Skin of body (tissue), 1 donor: Measurements from ENCODE around the gene OR10H4. TPM values are rescaled to one million over a fixed set of nuclear protein-coding genes. Genes with fewer than 3 reads are reported as not detected.

Experiments used
- total RNA-seq: library from RNA; depleted of rRNA; stranded (reverse); fragments of >200 nt; gene quantifications from one replicate; pipeline ENCODE4 v1.2.3, GENCODE V29; 2014

The OR10H4 gene
- total RNA-seq, 1 donor from 2014 or later, result not detected

Other genes with a start within 250 kb of the OR10H4 start
- gene OR10H2, start 221.0 kb upstream of the OR10H4 start, total RNA-seq, result not detected
- gene OR10H3, start 211.0 kb upstream of the OR10H4 start, total RNA-seq, result not detected
- not detected for gene OR10H5, start 161.3 kb upstream of the OR10H4 start, total RNA-seq
- gene OR10H1, start 133.3 kb upstream of the OR10H4 start, total RNA-seq, result not detected
- gene CYP4F2, start 50.9 kb upstream of the OR10H4 start, total RNA-seq, result 0.89 TPM
- gene CYP4F11, start 14.5 kb upstream of the OR10H4 start, total RNA-seq, result not detected
- gene TPM4, start 127.5 kb downstream of the OR10H4 start, total RNA-seq, result 264 TPM
- gene RAB8A, start 162.9 kb downstream of the OR10H4 start, total RNA-seq, result 46.7 TPM
- 0.79 TPM for gene HSH2D, start 194.7 kb downstream of the OR10H4 start, total RNA-seq
- not detected for gene CIB3, start 224.5 kb downstream of the OR10H4 start, total RNA-seq
- 51.8 TPM for gene FAM32A, start 236.4 kb downstream of the OR10H4 start, total RNA-seq
- 24.5 TPM for gene AP1M1, start 248.9 kb downstream of the OR10H4 start, total RNA-seq